ENCODE measurements around the gene RPL37A.

RPL37A gene

GRCh38 chr2:216548901-216549331 lies 50.3 kb downstream of the RPL37A start:
- DNase-seq (ENCODE audit: low spot score) = no peak

GRCh38 chr2:216549926-216550690 lies 51.5 kb downstream of the RPL37A start:
- no peak for DNase-seq (ENCODE audit: low spot score)

GRCh38 chr2:216551234-216552068 lies 52.8 kb downstream of the RPL37A start:
- peak; percentile 35 for DNase-seq (ENCODE audit: low spot score)

GRCh38 chr2:216553093-216553478 lies 54.4 kb downstream of the RPL37A start:
- DNase-seq (ENCODE audit: low spot score) = no peak

All from SW480 (cell line).